GM12872 (cell line): ENCODE results near the gene CELF4.

Experiments
- TF ChIP-seq, protein P1 (sequence below): IDR thresholded peaks from 3 replicates; pipeline ENCODE4 v1.5.1; 2011; ENCODE audit warnings: low read depth, mild to moderate bottlenecking, low read length, moderate library complexity; ENCODE audit not compliant: insufficient read depth

Gene CELF4

DNA sequence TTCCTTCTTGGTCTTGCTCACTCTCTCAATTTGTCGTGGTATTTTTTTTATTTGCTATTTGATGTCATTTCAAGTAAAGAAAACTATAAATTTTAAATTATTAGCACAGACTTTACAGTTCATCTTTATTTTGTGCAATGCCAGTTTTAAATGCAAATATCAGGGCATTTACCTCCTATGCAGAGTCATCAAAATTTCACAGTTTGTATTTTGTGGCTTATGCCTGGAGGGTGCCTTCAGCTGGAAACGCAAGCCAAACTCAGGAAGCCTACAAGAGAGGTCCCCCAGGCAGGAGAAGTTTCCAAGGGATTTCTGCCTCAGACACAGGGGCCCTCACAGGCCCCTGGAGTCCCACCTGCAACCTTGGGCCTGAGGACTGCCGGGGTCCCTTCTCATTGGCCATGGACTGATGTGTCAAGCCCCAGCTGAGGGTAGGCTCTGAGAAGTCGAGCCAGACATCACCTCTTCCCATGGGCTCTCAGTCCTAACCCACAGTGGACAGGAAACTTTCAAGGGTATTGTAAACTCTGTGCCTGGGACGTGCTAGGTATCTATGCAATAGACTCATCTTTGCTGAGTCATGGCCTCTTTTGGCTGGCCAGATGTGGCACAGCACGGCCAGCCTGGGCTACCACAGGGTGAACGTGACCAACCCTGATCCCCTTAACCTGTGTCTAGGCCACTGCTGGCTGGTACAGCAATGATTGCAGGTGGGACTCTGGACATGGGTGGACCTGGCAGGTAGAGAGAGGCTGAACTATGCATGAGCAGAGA lies 236.5 kb downstream of the CELF4 start:
- TF ChIP-seq, protein P1, sequence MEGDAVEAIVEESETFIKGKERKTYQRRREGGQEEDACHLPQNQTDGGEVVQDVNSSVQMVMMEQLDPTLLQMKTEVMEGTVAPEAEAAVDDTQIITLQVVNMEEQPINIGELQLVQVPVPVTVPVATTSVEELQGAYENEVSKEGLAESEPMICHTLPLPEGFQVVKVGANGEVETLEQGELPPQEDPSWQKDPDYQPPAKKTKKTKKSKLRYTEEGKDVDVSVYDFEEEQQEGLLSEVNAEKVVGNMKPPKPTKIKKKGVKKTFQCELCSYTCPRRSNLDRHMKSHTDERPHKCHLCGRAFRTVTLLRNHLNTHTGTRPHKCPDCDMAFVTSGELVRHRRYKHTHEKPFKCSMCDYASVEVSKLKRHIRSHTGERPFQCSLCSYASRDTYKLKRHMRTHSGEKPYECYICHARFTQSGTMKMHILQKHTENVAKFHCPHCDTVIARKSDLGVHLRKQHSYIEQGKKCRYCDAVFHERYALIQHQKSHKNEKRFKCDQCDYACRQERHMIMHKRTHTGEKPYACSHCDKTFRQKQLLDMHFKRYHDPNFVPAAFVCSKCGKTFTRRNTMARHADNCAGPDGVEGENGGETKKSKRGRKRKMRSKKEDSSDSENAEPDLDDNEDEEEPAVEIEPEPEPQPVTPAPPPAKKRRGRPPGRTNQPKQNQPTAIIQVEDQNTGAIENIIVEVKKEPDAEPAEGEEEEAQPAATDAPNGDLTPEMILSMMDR: no peak

GRCh38 chr18:37327063-37327577 lies 238.5 kb downstream of the CELF4 start:
- TF ChIP-seq, protein P1: no peak

- TF ChIP-seq, protein P1: peak; percentile 92
Measured at GRCh38 chr18:37322492-37323035, 243.0 kb downstream of the CELF4 start.

GRCh38 chr18:37321582-37322491 lies 243.8 kb downstream of the CELF4 start:
- TF ChIP-seq, protein P1: no peak

- TF ChIP-seq, protein P1: no peak
Measured at GRCh38 chr18:37320317-37320716, 245.3 kb downstream of the CELF4 start.

- TF ChIP-seq, protein P1: no peak
Measured at GRCh38 chr18:37318360-37319355, 246.9 kb downstream of the CELF4 start.
